Lower lobe of right lung (tissue), 2 donors: ENCODE data around the gene RAB7B. TPM values are rescaled to one million over a fixed set of nuclear protein-coding genes. Genes with fewer than 3 reads are reported as not detected.

Source experiments
- ATAC-seq, 2 donors: fragments of 200-7000 bp; cut with Tn5 transposase; one replicate each; pipeline ENCODE4 v1.9.1; 2020 to 2022; ENCODE audit warnings: mild to moderate bottlenecking in 2 of 2, moderate library complexity in 2 of 2
- DNase-seq: peaks from one replicate; pipeline ENCODE4 v3.0.0-alpha.2; 2020
- H3K27ac ChIP-seq: fragments of 200-600 bp; one replicate; pipeline ENCODE4 v1.8.0; 2022
- H3K27me3 ChIP-seq: fragments of 200-600 bp; one replicate; pipeline ENCODE4 v1.8.0; 2022; ENCODE audit warnings: low read depth
- H3K36me3 ChIP-seq: fragments of 200-600 bp; one replicate; pipeline ENCODE4 v1.8.0; 2022; ENCODE audit warnings: mild to moderate bottlenecking
- H3K4me1 ChIP-seq: fragments of 200-600 bp; one replicate; pipeline ENCODE4 v1.8.0; 2022
- H3K4me3 ChIP-seq: fragments of 200-600 bp; one replicate; pipeline ENCODE4 v1.8.0; 2022; ENCODE audit warnings: mild to moderate bottlenecking
- H3K9me3 ChIP-seq: fragments of 200-600 bp; one replicate; pipeline ENCODE4 v1.8.0; 2022
- intact Hi-C: fragments of 100-400 bp; cut with DNase I; formaldehyde crosslinking; loops from one replicate; pipeline ENCODE4 v1.11.0; 2022
- total RNA-seq: library from RNA; stranded (reverse); fragmentation: NEBNext Ultra II Directional; extraction: Animal tissue kit (Norgen Biotek cat#: 25700); gene quantifications from one replicate; pipeline ENCODE4 v1.2.1, GENCODE V29; 2021
- TF ChIP-seq, protein P1 (sequence below): fragments of 200-600 bp; IDR thresholded peaks from one replicate; pipeline ENCODE4 v1.8.0; 2022; ENCODE audit warnings: antibody characterized with exemption, mild to moderate bottlenecking
- donor health status: DM: no; HTN: yes; CAD: no; lungs with severe emphysema.

Gene RAB7B
- total RNA-seq, 1 donor from 2014 or later = 9.1 TPM

- DNase-seq = no peak
- H3K4me3 ChIP-seq = no peak overlapping the region
- no peaks in the 10 kb centered on the region for H3K9me3 ChIP-seq
- TF ChIP-seq, protein P1, sequence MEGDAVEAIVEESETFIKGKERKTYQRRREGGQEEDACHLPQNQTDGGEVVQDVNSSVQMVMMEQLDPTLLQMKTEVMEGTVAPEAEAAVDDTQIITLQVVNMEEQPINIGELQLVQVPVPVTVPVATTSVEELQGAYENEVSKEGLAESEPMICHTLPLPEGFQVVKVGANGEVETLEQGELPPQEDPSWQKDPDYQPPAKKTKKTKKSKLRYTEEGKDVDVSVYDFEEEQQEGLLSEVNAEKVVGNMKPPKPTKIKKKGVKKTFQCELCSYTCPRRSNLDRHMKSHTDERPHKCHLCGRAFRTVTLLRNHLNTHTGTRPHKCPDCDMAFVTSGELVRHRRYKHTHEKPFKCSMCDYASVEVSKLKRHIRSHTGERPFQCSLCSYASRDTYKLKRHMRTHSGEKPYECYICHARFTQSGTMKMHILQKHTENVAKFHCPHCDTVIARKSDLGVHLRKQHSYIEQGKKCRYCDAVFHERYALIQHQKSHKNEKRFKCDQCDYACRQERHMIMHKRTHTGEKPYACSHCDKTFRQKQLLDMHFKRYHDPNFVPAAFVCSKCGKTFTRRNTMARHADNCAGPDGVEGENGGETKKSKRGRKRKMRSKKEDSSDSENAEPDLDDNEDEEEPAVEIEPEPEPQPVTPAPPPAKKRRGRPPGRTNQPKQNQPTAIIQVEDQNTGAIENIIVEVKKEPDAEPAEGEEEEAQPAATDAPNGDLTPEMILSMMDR = no peak
- ATAC-seq = no peak
- no peaks in the 10 kb centered on the region for H3K4me1 ChIP-seq
- intact Hi-C loops = no loop called here
- H3K36me3 ChIP-seq = peaks cover 7% of the 10 kb centered on the region
- no peak overlapping the region for H3K27ac ChIP-seq
- no peaks in the 10 kb centered on the region for H3K27me3 ChIP-seq
Measured at GRCh38 chr1:205928317-205928716, 74.9 kb downstream of the RAB7B start.

GRCh38 chr1:205927676-205928075, 75.5 kb downstream of the RAB7B start:
- Histone ChIP-seq H3K27me3 (no peaks in the 10 kb centered on the region), H3K36me3 (peaks cover 7% of the 10 kb centered on the region), H3K4me3 (no peak overlapping the region), H3K9me3 (no peaks in the 10 kb centered on the region), H3K27ac (no peak overlapping the region), H3K4me1 (no peaks in the 10 kb centered on the region)
- intact Hi-C loops = no loop called here
- TF ChIP-seq, protein P1 = no peak
- ATAC-seq (no peak), DNase-seq (no peak)

DNA sequence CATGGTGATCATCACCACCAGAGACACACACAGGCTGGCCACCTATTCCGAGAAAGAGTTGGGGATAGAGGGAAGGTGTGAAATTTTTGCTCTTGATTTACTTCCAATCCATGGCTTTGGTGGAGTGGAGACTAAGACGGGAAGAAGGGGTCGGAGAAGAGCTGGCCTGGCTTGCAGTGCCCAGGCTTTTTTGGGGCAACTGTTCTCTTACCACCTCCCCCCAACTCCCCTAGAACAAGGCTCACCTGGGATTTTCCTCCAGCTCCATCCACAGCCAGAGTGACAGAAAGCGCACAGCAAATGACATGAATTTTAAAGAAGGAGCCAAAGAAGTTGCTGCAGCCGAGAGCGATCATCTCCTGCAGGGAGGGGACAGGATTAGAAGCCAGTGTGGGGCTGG, 75.9 kb downstream of the RAB7B start:
- TF ChIP-seq, protein P1 = no peak

More for the DNA sequence above, 75.9 kb downstream of the RAB7B start:
- no peak for ATAC-seq
- Histone ChIP-seq H3K4me1 (no peaks in the 10 kb centered on the region), H3K4me3 (no peak overlapping the region), H3K27ac (no peak overlapping the region), H3K36me3 (peaks cover 7% of the 10 kb centered on the region), H3K9me3 (no peaks in the 10 kb centered on the region), H3K27me3 (no peaks in the 10 kb centered on the region)
- DNase-seq = no peak
- intact Hi-C loops = no loop called here

Other genes with a start within 250 kb of the RAB7B start
- 23.9 TPM for gene RAB29, start 227.9 kb downstream of the RAB7B start, total RNA-seq
- 29.3 TPM for gene SLC41A1, start 190.2 kb downstream of the RAB7B start, total RNA-seq
- 0.30 TPM for gene PM20D1, start 153.3 kb downstream of the RAB7B start, total RNA-seq
- gene SLC26A9, start 59.9 kb downstream of the RAB7B start, total RNA-seq = 18.2 TPM
- 63.6 TPM for gene CTSE, start 20.5 kb upstream of the RAB7B start, total RNA-seq
- 13.5 TPM for gene RHEX, start 49.8 kb upstream of the RAB7B start, total RNA-seq
- gene AVPR1B, start 114.0 kb upstream of the RAB7B start, total RNA-seq = not detected
- 5.2 TPM for gene FAM72A, start 199.4 kb upstream of the RAB7B start, total RNA-seq
- gene SRGAP2, start 200.1 kb upstream of the RAB7B start, total RNA-seq = 70.2 TPM